Measurements from ENCODE around the gene CPLX1. TPM values are rescaled to one million over a fixed set of nuclear protein-coding genes. Genes with fewer than 3 reads are reported as not detected.
"Not testable (repeated sequence)": the region's sequence is repeated elsewhere in the genome, so short reads cannot be mapped to it uniquely, and the experiment has no call there.

Gene CPLX1
- total RNA-seq, 1 donor from 2014 or later: 4.8 TPM

- Histone ChIP-seq H3K27me3 (ENCODE audit: low read depth) (no peaks in the 10 kb centered on the region), H3K36me3 (peaks cover 36% of the 10 kb centered on the region), H3K27ac (replicated peaks) (no peak overlapping the region), H3K4me3 (no peak overlapping the region), H3K9me3 (replicated peaks) (no peaks in the 10 kb centered on the region), H3K4me1 (peaks cover 27% of the 10 kb centered on the region)
- intact Hi-C loops (cut with micrococcal nuclease): no loop called here
- no peak for DNase-seq
- TF ChIP-seq, protein P1, sequence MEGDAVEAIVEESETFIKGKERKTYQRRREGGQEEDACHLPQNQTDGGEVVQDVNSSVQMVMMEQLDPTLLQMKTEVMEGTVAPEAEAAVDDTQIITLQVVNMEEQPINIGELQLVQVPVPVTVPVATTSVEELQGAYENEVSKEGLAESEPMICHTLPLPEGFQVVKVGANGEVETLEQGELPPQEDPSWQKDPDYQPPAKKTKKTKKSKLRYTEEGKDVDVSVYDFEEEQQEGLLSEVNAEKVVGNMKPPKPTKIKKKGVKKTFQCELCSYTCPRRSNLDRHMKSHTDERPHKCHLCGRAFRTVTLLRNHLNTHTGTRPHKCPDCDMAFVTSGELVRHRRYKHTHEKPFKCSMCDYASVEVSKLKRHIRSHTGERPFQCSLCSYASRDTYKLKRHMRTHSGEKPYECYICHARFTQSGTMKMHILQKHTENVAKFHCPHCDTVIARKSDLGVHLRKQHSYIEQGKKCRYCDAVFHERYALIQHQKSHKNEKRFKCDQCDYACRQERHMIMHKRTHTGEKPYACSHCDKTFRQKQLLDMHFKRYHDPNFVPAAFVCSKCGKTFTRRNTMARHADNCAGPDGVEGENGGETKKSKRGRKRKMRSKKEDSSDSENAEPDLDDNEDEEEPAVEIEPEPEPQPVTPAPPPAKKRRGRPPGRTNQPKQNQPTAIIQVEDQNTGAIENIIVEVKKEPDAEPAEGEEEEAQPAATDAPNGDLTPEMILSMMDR (IDR thresholded peaks at IDR 0.05; ENCODE audit: borderline replicate concordance): no peak
Observed at GRCh38 chr4:754221-755120, 71.5 kb downstream of the CPLX1 start.

DNA sequence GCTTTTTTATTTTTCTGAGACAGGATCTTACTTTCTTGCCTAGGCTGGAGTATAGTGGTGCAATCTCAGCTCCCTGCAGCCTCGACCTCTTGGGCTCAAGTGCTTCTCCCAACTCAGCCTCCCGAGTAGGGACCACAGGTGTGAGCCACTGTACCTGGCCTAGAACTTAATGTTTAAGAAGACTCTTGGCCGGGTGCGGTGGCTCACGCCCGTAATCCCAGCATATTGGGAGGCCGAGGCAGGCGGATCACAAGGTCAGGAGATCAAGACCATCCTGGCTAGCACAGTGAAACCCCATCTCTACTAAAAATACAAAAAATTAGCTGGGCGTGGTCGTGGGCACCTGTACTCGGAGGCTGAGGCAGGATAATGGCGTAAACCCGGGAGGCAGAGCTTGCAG is 72.7 kb downstream of the CPLX1 start:
- peaks cover 44% of the 10 kb centered on the region for H3K36me3 ChIP-seq
- intact Hi-C loops (cut with micrococcal nuclease): not testable (repeated sequence)

GRCh38 chr4:752196-752861 is 73.6 kb downstream of the CPLX1 start:
- H3K27me3 ChIP-seq (ENCODE audit: low read depth): no peaks in the 10 kb centered on the region
- TF ChIP-seq, protein P1 (IDR thresholded peaks at IDR 0.05; ENCODE audit: borderline replicate concordance): no peak
- intact Hi-C loops (cut with micrococcal nuclease): no loop called here
- no peak overlapping the region for H3K4me3 ChIP-seq
- H3K9me3 ChIP-seq (replicated peaks): no peaks in the 10 kb centered on the region
- H3K36me3 ChIP-seq: peaks cover 44% of the 10 kb centered on the region
- no peak overlapping the region for H3K27ac ChIP-seq (replicated peaks)
- no peak for DNase-seq
- H3K4me1 ChIP-seq: peaks cover 27% of the 10 kb centered on the region

More for the DNA sequence above, 72.7 kb downstream of the CPLX1 start:
- H3K27me3 ChIP-seq (ENCODE audit: low read depth); H3K4me3 ChIP-seq; H3K27ac ChIP-seq (replicated peaks); DNase-seq; H3K9me3 ChIP-seq (replicated peaks): not testable (repeated sequence)
- H3K4me1 ChIP-seq: peaks cover 27% of the 10 kb centered on the region

GRCh38 chr4:751676-752075 is 74.3 kb downstream of the CPLX1 start:
- intact Hi-C loops (cut with micrococcal nuclease): no loop called here
- H3K36me3 ChIP-seq: peaks cover 41% of the 10 kb centered on the region
- DNase-seq: no peak

GRCh38 chr4:749698-750666 is 75.9 kb downstream of the CPLX1 start:
- no peak overlapping the region for H3K4me3 ChIP-seq
- peaks cover 36% of the 10 kb centered on the region for H3K36me3 ChIP-seq
- no peaks in the 10 kb centered on the region for H3K9me3 ChIP-seq (replicated peaks)
- intact Hi-C loops (cut with micrococcal nuclease): no loop called here
- peaks cover 27% of the 10 kb centered on the region for H3K4me1 ChIP-seq
- DNase-seq: no peak
- peak overlapping the region; percentile 15 for H3K27ac ChIP-seq (replicated peaks)
- no peaks in the 10 kb centered on the region for H3K27me3 ChIP-seq (ENCODE audit: low read depth)
- TF ChIP-seq, protein P1 (IDR thresholded peaks at IDR 0.05; ENCODE audit: borderline replicate concordance): no peak

More at GRCh38 chr4:751676-752075, 74.3 kb downstream of the CPLX1 start:
- TF ChIP-seq, protein P1 (IDR thresholded peaks at IDR 0.05; ENCODE audit: borderline replicate concordance): no peak
- no peaks in the 10 kb centered on the region for H3K27me3 ChIP-seq (ENCODE audit: low read depth)
- no peaks in the 10 kb centered on the region for H3K9me3 ChIP-seq (replicated peaks)
- peaks cover 27% of the 10 kb centered on the region for H3K4me1 ChIP-seq
- H3K4me3 ChIP-seq: no peak overlapping the region
- no peak overlapping the region for H3K27ac ChIP-seq (replicated peaks)

All from left ventricle myocardium inferior (tissue), 1 donor.